EL (cell line): Measurements from ENCODE around the gene DENND6A.
"Not testable (repeated sequence)": the region's sequence is repeated elsewhere in the genome, so short reads cannot be mapped to it uniquely, and the experiment has no call there.

Source experiments
- DNase-seq: peaks from one replicate; pipeline ENCODE4 v3.0.0-alpha.2; 2016

Gene DENND6A

GRCh38 chr3:57624801-57625200 lies 68.1 kb downstream of the DENND6A start:
- no peak for DNase-seq

- DNase-seq: no peak
Observed at GRCh38 chr3:57622362-57622761, 70.5 kb downstream of the DENND6A start.

- no peak for DNase-seq
Observed at GRCh38 chr3:57617739-57618138, 75.1 kb downstream of the DENND6A start.

- no peak for DNase-seq
Observed at GRCh38 chr3:57616233-57616632, 76.6 kb downstream of the DENND6A start.

GRCh38 chr3:57611870-57612269 lies 81.0 kb downstream of the DENND6A start:
- not testable (repeated sequence) for DNase-seq

- no peak for DNase-seq
Observed at GRCh38 chr3:57605683-57606082, 87.2 kb downstream of the DENND6A start.

GRCh38 chr3:57604971-57605370 lies 87.9 kb downstream of the DENND6A start:
- no peak for DNase-seq

GRCh38 chr3:57600195-57600594 lies 92.7 kb downstream of the DENND6A start:
- DNase-seq: no peak

GRCh38 chr3:57598765-57599360 lies 94.0 kb downstream of the DENND6A start:
- no peak for DNase-seq

- DNase-seq: peak; percentile 99
Observed at GRCh38 chr3:57597127-57597923, 95.6 kb downstream of the DENND6A start, which contains the start of gene ARF4. Gene ARF4 (minus strand): TSS chr3:57597344. CDS start chr3:57597140, 204 bp downstream.

GRCh38 chr3:57596495-57597126 lies 96.3 kb downstream of the DENND6A start:
- DNase-seq: peak; percentile 96

- no peak for DNase-seq
Observed at GRCh38 chr3:57594576-57594975, 98.3 kb downstream of the DENND6A start.

- DNase-seq: no peak
Observed at GRCh38 chr3:57594144-57594543, 98.7 kb downstream of the DENND6A start.

GRCh38 chr3:57592306-57592705 lies 100.6 kb downstream of the DENND6A start:
- DNase-seq: no peak

GRCh38 chr3:57587905-57588304 lies 105.0 kb downstream of the DENND6A start:
- DNase-seq: no peak

GRCh38 chr3:57586778-57587177 lies 106.1 kb downstream of the DENND6A start:
- DNase-seq: no peak

GRCh38 chr3:57583544-57583943 lies 109.3 kb downstream of the DENND6A start:
- DNase-seq: no peak

- peak; percentile 46 for DNase-seq
Observed at GRCh38 chr3:57582474-57583168, 110.3 kb downstream of the DENND6A start.

GRCh38 chr3:57577801-57578200 lies 115.1 kb downstream of the DENND6A start:
- DNase-seq: no peak

GRCh38 chr3:57575966-57576626 lies 116.8 kb downstream of the DENND6A start:
- no peak for DNase-seq
